HEK293T (cell line): ENCODE data around the gene PARP1.

Experiments
- CTBP1 ChIP-seq: fragments of 450-650 bp; IDR thresholded peaks from 2 replicates; pipeline ENCODE4 v1.6.1; 2016; ENCODE audit warnings: borderline replicate concordance
- FOXM1 ChIP-seq: fragments of 450-650 bp; IDR thresholded peaks from 2 replicates; pipeline ENCODE4 v1.6.1; 2017; ENCODE audit warnings: mild to moderate bottlenecking, borderline replicate concordance
- SUZ12 ChIP-seq: fragments of 450-650 bp; IDR thresholded peaks from 2 replicates; pipeline ENCODE4 v1.6.1; 2016; ENCODE audit warnings: mild to moderate bottlenecking

DNA sequence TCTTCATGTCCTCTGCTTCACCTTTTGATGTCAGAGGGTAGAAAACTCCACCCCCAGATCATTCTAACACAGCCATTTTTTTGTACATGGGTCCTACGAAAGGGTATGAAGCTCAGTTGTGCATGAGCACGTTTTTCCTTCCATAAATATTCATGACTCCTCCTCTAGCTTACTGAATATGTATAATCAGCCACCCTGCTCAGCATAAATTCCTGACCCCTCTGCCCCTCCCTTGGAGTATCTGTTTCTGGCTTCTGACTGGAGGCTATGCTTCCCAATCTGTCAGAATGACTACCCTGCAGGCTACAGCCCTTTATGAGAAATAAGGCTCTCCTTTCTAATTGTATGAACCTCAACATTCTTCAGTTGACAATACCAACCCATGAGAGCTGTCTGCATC is 42.8 kb upstream of the PARP1 start:
- TF ChIP-seq FOXM1: no peak
- TF ChIP-seq CTBP1: no peak
- TF ChIP-seq SUZ12: no peak
